GM20000 (cell line): ENCODE data around the gene KAT8.

Experiments
- DNase-seq: peaks from one replicate; pipeline ENCODE4 v3.0.0; 2012; ENCODE audit warnings: low spot score
- TF ChIP-seq, protein P1 (sequence below): IDR thresholded peaks from 2 replicates; pipeline ENCODE4 v1.5.1; 2012; ENCODE audit warnings: mild to moderate bottlenecking, control low read depth; ENCODE audit errors: extremely low read depth, missing control alignments

Gene KAT8

DNA sequence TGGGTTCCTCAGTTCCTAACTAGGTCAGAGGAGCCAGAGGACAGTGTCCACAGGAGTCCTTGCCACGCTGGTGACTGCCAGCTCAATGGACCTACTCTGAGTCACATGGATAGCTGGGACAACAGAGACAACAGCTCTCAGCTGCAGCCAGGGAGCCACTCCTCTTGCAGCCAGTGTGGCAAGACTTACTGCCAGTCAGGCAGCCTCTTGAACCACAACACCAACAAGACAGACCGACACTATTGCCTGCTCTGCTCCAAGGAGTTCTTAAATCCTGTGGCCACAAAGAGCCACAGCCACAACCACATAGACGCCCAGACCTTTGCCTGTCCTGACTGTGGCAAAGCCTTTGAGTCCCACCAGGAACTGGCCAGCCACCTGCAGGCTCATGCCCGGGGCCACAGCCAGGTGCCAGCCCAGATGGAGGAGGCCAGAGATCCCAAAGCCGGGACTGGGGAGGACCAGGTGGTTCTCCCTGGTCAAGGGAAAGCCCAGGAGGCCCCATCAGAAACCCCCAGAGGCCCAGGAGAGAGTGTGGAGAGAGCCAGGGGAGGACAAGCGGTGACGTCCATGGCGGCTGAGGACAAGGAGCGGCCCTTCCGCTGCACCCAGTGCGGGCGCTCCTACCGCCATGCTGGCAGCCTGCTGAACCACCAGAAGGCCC, 36.6 kb upstream of the KAT8 start:
- no peak for DNase-seq
- TF ChIP-seq, protein P1, sequence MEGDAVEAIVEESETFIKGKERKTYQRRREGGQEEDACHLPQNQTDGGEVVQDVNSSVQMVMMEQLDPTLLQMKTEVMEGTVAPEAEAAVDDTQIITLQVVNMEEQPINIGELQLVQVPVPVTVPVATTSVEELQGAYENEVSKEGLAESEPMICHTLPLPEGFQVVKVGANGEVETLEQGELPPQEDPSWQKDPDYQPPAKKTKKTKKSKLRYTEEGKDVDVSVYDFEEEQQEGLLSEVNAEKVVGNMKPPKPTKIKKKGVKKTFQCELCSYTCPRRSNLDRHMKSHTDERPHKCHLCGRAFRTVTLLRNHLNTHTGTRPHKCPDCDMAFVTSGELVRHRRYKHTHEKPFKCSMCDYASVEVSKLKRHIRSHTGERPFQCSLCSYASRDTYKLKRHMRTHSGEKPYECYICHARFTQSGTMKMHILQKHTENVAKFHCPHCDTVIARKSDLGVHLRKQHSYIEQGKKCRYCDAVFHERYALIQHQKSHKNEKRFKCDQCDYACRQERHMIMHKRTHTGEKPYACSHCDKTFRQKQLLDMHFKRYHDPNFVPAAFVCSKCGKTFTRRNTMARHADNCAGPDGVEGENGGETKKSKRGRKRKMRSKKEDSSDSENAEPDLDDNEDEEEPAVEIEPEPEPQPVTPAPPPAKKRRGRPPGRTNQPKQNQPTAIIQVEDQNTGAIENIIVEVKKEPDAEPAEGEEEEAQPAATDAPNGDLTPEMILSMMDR, result no peak

DNA sequence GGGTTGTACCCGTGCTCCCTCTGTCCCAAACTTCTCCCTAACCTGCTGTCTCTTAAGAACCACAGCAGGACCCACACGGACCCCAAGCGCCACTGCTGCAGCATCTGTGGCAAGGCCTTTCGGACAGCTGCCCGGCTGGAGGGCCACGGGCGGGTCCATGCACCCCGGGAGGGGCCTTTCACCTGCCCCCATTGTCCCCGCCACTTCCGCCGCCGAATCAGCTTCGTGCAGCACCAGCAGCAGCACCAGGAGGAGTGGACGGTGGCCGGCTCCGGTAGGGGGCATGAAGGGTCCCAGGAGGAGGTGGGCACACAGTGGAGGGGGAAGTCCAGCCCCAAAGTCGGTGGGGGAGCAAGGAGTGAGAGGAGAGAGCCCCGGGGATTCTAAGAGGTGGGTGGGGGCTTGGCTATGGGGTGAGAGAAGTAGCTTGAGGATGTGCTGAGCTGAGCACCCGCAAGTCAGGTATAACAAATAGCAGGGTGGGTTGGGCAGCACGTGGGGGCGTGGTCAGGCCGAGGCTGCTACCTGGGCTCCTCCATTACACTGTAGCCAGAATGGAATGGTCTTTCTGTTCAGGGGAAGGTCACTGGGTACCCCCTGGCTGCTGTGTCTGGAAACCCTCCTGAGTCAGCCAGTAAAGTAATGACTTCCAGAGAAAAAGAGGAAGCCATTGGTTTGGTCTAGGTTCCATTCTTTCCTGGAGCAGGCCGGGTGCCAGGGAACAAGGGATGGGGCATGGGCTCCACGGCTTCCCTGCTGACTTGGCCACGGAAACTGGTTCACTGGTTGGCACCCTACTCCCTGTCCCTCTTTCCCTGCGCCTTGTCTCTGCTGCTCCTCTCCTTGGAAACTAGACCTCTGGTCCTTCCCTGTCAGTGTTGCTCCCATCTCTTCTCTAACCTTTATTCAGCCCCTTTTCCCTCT, 35.8 kb upstream of the KAT8 start:
- DNase-seq, result no peak
- TF ChIP-seq, protein P1, result no peak

DNA sequence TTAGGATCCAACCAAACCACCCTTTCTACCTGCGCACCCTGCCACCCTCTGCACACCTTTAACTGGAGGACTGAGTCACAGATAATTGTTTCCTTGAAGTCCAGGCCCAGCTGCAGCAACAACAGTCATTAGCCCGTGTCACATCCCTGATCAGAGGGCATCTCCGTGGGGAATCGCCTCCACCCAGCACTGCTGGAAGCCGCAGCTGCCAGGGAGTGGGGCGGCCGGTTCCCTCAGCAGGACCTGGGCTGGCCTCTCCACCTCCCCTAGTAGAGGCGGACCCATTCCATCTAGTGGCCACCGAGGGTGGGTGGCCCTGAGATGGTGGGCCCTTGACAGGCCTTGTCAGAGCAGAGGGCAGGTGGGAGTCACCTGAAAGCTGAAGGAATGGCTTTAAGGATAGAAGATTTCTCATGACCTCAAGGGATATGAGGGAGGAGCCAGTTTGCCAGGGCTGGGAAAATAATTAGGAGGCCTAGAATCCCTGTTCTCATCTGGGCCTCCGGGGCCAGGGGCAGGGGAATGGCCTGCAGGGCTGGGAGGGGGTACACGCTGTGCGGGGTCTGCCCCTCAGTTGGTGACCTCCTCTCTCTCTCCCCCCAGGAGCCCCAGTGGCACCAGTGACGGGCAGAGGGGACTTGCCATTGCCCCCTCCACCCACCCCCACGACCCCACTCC, 35.0 kb upstream of the KAT8 start:
- DNase-seq, result no peak
- TF ChIP-seq, protein P1, result no peak

DNA sequence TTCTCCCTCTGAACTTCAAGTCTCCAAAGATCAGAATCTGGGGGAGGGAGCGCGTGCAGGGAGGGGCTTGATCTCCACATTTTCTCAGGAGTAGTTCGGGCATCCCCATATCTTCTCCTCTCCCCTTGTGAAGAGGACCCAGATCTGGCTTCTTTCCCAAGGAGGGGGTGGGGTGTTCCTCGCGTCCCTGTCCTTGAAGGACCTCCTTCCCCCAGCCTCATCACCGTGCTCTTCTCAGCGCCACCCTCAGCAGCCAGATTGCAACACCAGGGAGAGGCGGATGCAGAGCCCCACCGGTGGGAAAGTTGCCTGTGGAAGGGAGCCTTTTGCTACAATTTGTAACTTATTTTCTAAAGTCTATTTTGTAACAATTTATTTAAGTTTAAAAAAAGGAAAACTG, 34.4 kb upstream of the KAT8 start:
- DNase-seq, result no peak
- TF ChIP-seq, protein P1, result no peak

DNA sequence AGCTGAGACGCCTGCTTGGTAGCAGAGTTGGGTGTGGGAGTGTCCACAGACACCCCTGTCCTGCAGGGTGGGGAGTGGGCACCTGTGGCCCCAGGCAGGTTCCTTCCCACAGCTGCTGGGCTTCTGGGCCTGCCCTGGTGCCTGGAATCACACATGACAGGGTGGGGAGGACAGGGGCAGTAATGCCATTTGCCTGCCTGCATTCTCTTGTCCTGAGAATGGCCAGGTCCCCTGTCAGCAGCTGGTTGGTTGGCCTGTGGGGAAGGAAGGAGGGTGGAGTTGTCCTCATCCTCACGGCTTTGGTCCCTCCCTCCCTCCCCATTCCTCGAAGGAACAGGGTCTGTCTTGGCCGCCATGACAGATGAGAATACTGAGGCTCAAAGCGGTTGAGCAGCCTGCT, 33.9 kb upstream of the KAT8 start:
- DNase-seq, result no peak
- TF ChIP-seq, protein P1, result no peak

DNA sequence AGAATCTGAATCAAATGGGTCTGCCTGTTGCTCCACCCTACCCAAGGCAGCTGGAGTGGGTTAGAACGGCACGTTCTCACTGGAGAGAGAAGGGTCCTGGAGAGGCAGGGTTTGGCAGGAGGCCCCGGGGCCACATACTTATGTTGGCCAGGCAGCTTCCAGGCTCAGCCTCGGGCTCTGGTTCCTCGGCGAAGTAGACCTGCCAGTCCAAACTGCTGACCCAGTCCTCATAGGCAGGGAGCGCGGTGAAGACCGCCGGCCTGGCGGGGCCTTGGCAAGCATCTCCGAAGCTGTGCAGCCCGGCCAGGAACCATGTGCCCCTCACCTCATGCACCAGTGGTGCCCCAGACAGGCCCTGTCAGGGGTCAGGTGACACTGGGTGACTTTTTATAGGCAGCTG, 33.5 kb upstream of the KAT8 start:
- no peak for DNase-seq

More for the DNA sequence above, 33.5 kb upstream of the KAT8 start:
- TF ChIP-seq, protein P1, result no peak
